Measurements from ENCODE around the gene NEIL1.
"Not testable (repeated sequence)": the region's sequence is repeated elsewhere in the genome, so short reads cannot be mapped to it uniquely, and the experiment has no call there.

The NEIL1 gene

GRCh38 chr15:75380773-75381172 is 33.9 kb downstream of the NEIL1 start:
- DNase-seq (ENCODE audit: low read depth), result no peak

- DNase-seq (ENCODE audit: low read depth), result not testable (repeated sequence)
Measured at GRCh38 chr15:75383986-75384385, 37.1 kb downstream of the NEIL1 start.

GRCh38 chr15:75389791-75390382 is 43.0 kb downstream of the NEIL1 start:
- DNase-seq (ENCODE audit: low read depth), result no peak

- no peak for DNase-seq (ENCODE audit: low read depth)
Measured at GRCh38 chr15:75397494-75397893, 50.7 kb downstream of the NEIL1 start.

GRCh38 chr15:75403892-75404291 is 57.1 kb downstream of the NEIL1 start:
- DNase-seq (ENCODE audit: low read depth), result no peak

Measured in stimulated activated CD8-positive, alpha-beta memory T cell treated with anti-CD3 and anti-CD28 coated beads, Interleukin-7, amount 100 ng/mL, for 24 hours (primary cell).